Neural cell (in vitro differentiated cells): ENCODE data around the gene PTPRK.

Experiments
- CTCF ChIP-seq: fragments of 450-650 bp; IDR thresholded peaks from 2 replicates; pipeline ENCODE4 v1.5.1; 2014; ENCODE audit warnings: antibody characterized with exemption, mild to moderate bottlenecking, moderate library complexity; ENCODE audit not compliant: poor library complexity, severe bottlenecking
- EZH2 ChIP-seq: fragments of 200-600, 300-800 bp; shearing (Covaris generic), sonication (generic); IDR thresholded peaks from 2 replicates; pipeline ENCODE4 v1.6.1; 2014; ENCODE audit warnings: antibody characterized with exemption, low read length, borderline replicate concordance, mild to moderate bottlenecking; ENCODE audit not compliant: insufficient read depth, poor library complexity, severe bottlenecking
- MXI1 ChIP-seq: fragments of 450-650 bp; conservative IDR thresholded peaks from 2 replicates; pipeline ENCODE4 v1.6.1; 2014; ENCODE audit warnings: antibody characterized with exemption, mild to moderate bottlenecking; ENCODE audit not compliant: poor library complexity, severe bottlenecking

- TF ChIP-seq EZH2 = no peak
- no peak for TF ChIP-seq MXI1
- TF ChIP-seq CTCF = no peak
These were observed 582.7 kb downstream of the PTPRK start for GRCh38 chr6:127937747-127938146.
